Measurements from ENCODE around the gene SH2B3.

SH2B3 gene

GRCh38 chr12:111409403-111409779 is 3.7 kb downstream of the SH2B3 start:
- TF ChIP-seq, protein P1, sequence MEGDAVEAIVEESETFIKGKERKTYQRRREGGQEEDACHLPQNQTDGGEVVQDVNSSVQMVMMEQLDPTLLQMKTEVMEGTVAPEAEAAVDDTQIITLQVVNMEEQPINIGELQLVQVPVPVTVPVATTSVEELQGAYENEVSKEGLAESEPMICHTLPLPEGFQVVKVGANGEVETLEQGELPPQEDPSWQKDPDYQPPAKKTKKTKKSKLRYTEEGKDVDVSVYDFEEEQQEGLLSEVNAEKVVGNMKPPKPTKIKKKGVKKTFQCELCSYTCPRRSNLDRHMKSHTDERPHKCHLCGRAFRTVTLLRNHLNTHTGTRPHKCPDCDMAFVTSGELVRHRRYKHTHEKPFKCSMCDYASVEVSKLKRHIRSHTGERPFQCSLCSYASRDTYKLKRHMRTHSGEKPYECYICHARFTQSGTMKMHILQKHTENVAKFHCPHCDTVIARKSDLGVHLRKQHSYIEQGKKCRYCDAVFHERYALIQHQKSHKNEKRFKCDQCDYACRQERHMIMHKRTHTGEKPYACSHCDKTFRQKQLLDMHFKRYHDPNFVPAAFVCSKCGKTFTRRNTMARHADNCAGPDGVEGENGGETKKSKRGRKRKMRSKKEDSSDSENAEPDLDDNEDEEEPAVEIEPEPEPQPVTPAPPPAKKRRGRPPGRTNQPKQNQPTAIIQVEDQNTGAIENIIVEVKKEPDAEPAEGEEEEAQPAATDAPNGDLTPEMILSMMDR (IDR thresholded peaks at IDR 0.05), result no peak
- peaks cover 0 to 84% (median 65%) of the 10 kb centered on the region in 4 donors for H3K4me1 ChIP-seq
- DNase-seq, result no peak
- no peaks in the 10 kb centered on the region for H3K9me3 ChIP-seq
- intact Hi-C loops (cut with DNase I; ENCODE audit: low total_unique reads), result no loop called here
- no peaks in the 10 kb centered on the region for H3K27me3 ChIP-seq
- H3K36me3 ChIP-seq, result no peaks in the 10 kb centered on the region
- H3K4me3 ChIP-seq, result peak overlapping the region; percentile 15 to 23
- peak overlapping the region; percentile 74 to 81 for H3K27ac ChIP-seq

- Histone ChIP-seq H3K27me3 (no peaks in the 10 kb centered on the region), H3K4me1 (peaks cover 0 to 79% (median 60%) of the 10 kb centered on the region in 4 donors), H3K36me3 (no peaks in the 10 kb centered on the region), H3K4me3 (peak overlapping the region; percentile 15 to 23), H3K9me3 (no peaks in the 10 kb centered on the region), H3K27ac (peak overlapping the region; percentile 74 to 81)
- intact Hi-C loops (cut with DNase I; ENCODE audit: low total_unique reads), result no loop called here
- DNase-seq, result peak; percentile 53 to 82
- TF ChIP-seq, protein P1 (IDR thresholded peaks at IDR 0.05), result no peak
These were observed 4.2 kb downstream of the SH2B3 start for GRCh38 chr12:111409780-111410430.

DNA sequence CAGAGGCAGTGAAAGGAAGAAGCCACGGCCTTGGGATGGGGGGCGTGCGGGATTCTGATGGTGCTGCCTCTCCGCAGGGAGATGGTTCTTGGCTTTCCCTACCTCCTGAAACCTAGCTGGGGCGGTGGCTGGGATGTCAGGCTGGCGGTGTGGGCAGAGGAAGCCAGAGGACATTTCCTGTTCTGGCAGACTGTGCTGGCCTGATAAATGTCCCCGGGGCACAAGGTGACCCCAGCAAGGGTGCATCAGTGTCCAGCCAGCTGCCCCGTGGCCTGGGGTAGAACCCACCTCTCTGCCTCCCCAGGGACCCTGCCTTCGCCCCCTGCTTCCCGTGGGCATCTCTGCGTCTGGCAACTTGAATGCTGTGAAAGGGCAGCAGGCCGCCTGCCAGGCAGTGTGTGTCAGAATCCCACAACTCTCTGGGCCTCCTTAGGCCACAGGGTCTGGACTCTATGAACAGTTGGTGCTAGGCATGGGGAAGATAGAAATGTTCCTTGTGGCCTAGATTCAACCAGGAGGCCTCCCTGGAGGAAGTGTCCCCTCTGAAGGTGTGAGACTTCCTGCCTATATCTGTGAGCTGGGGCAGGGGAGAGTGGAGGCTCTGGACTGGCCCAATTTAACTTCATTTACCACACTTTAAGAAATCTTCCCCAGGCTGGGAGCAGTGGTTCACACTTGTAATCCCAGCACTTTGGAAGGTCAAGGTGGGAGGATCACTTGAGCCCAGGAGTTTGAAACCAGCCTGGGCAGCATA is 4.9 kb downstream of the SH2B3 start:
- Histone ChIP-seq H3K9me3 (no peaks in the 10 kb centered on the region), H3K27ac (peak overlapping the region; percentile 74 to 81), H3K4me3 (peak overlapping the region in 1 of 2 donors; percentile 23), H3K36me3 (no peaks in the 10 kb centered on the region), H3K4me1 (peaks cover 0 to 74% (median 56%) of the 10 kb centered on the region in 4 donors), H3K27me3 (no peaks in the 10 kb centered on the region)
- no peak for DNase-seq
- TF ChIP-seq, protein P1 (IDR thresholded peaks at IDR 0.05), result no peak
- intact Hi-C loops (cut with DNase I; ENCODE audit: low total_unique reads), result no loop called here

- intact Hi-C loops (cut with DNase I; ENCODE audit: low total_unique reads), result no loop called here
- TF ChIP-seq, protein P1 (IDR thresholded peaks at IDR 0.05), result no peak
- H3K36me3 ChIP-seq, result peaks cover 0 to 3% (median 0%) of the 10 kb centered on the region in 3 donors
- no peaks in the 10 kb centered on the region for H3K9me3 ChIP-seq
- H3K4me1 ChIP-seq, result peaks cover 0 to 71% (median 55%) of the 10 kb centered on the region in 4 donors
- peak overlapping the region; percentile 74 to 81 for H3K27ac ChIP-seq
- no peaks in the 10 kb centered on the region for H3K27me3 ChIP-seq
- DNase-seq, result no peak
- no peak overlapping the region for H3K4me3 ChIP-seq
These were observed 5.6 kb downstream of the SH2B3 start for GRCh38 chr12:111411185-111411764.

DNA sequence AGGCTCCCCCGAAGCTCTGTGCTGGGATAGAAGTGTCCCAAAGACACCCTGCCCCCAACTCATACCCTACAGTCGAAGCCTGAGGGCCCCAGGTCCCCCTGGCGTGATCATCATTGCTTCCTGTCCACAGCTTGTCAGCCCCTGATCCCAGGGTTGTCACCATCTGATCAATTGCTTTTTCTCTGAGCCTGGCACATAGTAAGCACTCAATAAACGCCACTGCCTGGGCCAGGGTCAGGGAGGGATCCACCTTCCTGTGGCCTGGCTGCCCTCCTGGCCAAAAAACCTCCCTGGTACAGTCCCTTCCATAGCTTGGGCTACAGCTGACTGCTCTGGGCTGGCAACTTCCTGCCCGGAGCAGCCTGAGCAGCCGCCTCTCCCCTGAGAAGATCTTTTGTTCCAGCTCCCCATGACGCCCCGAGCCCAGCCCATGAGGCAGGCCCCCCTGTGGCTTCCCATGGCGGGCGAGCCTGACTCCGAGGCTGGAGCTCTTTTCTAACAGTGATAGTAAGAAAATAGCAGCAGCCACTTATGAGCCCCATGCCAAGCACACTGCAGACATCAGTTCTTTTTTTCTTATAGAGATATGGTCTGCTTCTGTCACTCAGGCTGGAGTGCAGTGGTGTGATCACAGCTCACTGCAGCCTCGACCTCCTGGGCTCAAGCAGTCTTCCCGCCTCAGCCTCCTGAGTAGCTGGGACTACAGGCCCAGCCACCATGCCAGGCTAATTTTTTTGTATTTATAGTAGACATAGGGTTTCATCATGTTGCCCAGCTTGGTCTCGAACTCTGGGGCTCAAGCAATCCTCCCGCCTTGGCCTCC is 6.5 kb downstream of the SH2B3 start:
- no peak for DNase-seq
- Histone ChIP-seq H3K27ac (peak overlapping the region; percentile 45 to 55), H3K27me3 (no peaks in the 10 kb centered on the region), H3K9me3 (no peaks in the 10 kb centered on the region), H3K4me3 (no peak overlapping the region), H3K4me1 (peaks cover 0 to 62% (median 47%) of the 10 kb centered on the region in 4 donors), H3K36me3 (peaks cover 0 to 3% (median 0%) of the 10 kb centered on the region in 3 donors)
- TF ChIP-seq, protein P1 (IDR thresholded peaks at IDR 0.05), result no peak
- intact Hi-C loops (cut with DNase I; ENCODE audit: low total_unique reads), result no loop called here
